ENCODE results near the gene ZNF653. TPM values are rescaled to one million over a fixed set of nuclear protein-coding genes. Genes with fewer than 3 reads are reported as not detected.

The ZNF653 gene
- total and polyA plus RNA-seq, 2 donors (not counting 3 experiments of a cell fraction or from before 2014, with no cell fraction given), result 7.0 to 8.7 TPM

DNA sequence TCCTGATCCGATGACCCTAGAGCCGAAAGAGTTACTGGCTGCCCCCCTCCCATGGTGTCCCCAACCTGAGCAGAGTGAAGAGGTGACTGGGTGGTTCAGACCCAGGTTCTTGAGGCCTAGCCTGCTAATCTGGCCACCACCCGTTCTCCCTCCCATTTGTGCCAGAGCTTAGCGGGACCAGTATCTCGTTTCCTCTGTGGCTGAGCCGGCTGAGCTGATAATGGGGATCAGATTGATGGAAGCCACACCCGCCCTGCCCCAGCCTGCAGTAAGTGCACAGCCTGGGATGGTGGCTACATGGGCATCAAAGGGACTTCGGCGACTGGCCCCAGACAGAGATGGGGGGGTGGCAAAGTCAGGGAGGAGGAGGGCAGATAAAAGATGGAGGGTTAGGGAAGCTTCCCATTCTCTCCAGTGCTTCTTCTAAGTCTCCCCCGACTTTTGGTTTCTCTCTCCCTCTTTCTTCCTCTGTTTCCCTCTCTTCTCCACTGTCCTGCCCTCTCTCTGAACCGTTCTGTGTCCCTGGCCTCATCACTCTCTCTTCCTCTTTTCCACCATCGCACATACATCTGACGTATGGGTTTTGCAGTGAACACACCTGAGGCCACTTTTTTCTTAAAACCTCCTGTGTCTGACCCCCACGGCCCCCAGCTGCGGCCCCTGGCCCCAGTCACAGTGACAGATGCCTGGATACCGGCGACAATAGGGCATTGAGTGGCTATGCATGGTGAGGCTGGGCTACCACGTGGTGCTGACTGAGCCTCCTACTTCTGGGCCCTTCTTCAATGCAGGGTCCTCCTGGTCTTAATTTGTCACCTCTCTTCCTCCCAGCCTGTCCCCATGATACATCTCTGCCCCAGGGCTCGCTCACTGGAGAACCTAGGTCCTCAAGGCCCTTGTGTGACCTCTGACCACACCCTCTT is 27.2 kb downstream of the ZNF653 start:
- Histone ChIP-seq H3K4me3 (replicated peaks in 1 of 3; ENCODE audit: insufficient read depth in 1 of 3, low read depth in 1 of 3, low read length in 3 of 3) (no peak overlapping the region), H3K27ac (ENCODE audit: insufficient read depth, low read depth, low read length) (no peak overlapping the region), H3K9me1 (replicated peaks; ENCODE audit: control insufficient read depth, extremely low read depth, insufficient read depth, low read length) (no peaks in the 10 kb centered on the region), H3K4me1 (ENCODE audit: control insufficient read depth, extremely low read depth, insufficient read depth, low read length) (peaks cover 3% of the 10 kb centered on the region), H3K36me3 (ENCODE audit: control insufficient read depth in 2 of 2, extremely low read depth in 1 of 2, insufficient read depth in 2 of 2, low read length in 2 of 2) (no peaks in the 10 kb centered on the region), H3K27me3 (ENCODE audit: control insufficient read depth in 2 of 2, insufficient read depth in 2 of 2, low read length in 2 of 2) (peaks cover 15 to 25% of the 10 kb centered on the region in 2 experiments), H3K4me2 (ENCODE audit: insufficient read depth, low read length) (no peak overlapping the region), H2AFZ (ENCODE audit: low read depth, low read length) (no peak overlapping the region), H3K9ac (replicated peaks; ENCODE audit: extremely low read depth, insufficient read depth, low read length) (no peak overlapping the region), H3K9me3 (replicated peaks; ENCODE audit: control insufficient read depth, insufficient read depth, low read length) (no peaks in the 10 kb centered on the region), H3K79me2 (ENCODE audit: control insufficient read depth, insufficient read depth, low read length) (no peaks in the 10 kb centered on the region), H4K20me1 (replicated peaks; ENCODE audit: control insufficient read depth, extremely low read depth, insufficient read depth, low read length) (no peaks in the 10 kb centered on the region)
- dilution Hi-C loops (cut with MboI; ENCODE audit: extremely low pct_ligation_motif_present, low sequenced_read_pairs) (no loop called here), intact Hi-C loops (cut with micrococcal nuclease) (no loop called here)
- CTCF ChIA-PET, result interaction anchor here (1.3 kb wide), 1 partner anchor 184 kb away, joined by 3 read pairs; no protein-coding TSS in a partner anchor
- DNase-seq (ENCODE audit: low read depth, low spot score), result no peak
- POLR2A ChIA-PET, result no interaction called here
- FAIRE-seq, result no peak
- BruUV-seq (replicated peaks), result no TSS peak
- TF ChIP-seq FOS (IDR thresholded peaks at IDR 0.05; ENCODE audit: borderline replicate concordance, insufficient read depth, low read length) (no peak), MYC (IDR thresholded peaks at IDR 0.05; ENCODE audit: low read depth, low read length) (no peak), JUN (IDR thresholded peaks at IDR 0.05; ENCODE audit: borderline replicate concordance, insufficient read depth, insufficient read length, low read depth) (no peak), POLR2AphosphoS5 (IDR thresholded peaks at IDR 0.05; ENCODE audit: insufficient read depth, low read depth, low read length) (no peak)
- TF ChIP-seq, protein P1, sequence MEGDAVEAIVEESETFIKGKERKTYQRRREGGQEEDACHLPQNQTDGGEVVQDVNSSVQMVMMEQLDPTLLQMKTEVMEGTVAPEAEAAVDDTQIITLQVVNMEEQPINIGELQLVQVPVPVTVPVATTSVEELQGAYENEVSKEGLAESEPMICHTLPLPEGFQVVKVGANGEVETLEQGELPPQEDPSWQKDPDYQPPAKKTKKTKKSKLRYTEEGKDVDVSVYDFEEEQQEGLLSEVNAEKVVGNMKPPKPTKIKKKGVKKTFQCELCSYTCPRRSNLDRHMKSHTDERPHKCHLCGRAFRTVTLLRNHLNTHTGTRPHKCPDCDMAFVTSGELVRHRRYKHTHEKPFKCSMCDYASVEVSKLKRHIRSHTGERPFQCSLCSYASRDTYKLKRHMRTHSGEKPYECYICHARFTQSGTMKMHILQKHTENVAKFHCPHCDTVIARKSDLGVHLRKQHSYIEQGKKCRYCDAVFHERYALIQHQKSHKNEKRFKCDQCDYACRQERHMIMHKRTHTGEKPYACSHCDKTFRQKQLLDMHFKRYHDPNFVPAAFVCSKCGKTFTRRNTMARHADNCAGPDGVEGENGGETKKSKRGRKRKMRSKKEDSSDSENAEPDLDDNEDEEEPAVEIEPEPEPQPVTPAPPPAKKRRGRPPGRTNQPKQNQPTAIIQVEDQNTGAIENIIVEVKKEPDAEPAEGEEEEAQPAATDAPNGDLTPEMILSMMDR (IDR thresholded peaks at IDR 0.05; ENCODE audit: extremely low read depth in 1 of 2, insufficient read depth in 1 of 2, low read depth in 1 of 2, low read length in 2 of 2), result no peak
